HL-60 (cell line): ENCODE measurements around the gene WBP2.

ENCODE experiments used
- CTCF ChIP-seq: IDR thresholded peaks from one replicate; pipeline ENCODE4 v1.5.1; 2011; ENCODE audit warnings: low read length, control low read depth, inconsistent platforms; ENCODE audit not compliant: insufficient read depth
- GABPA ChIP-seq: IDR thresholded peaks from 2 replicates; pipeline ENCODE4 v1.6.1; 2012; ENCODE audit warnings: low read depth
- POLR2AphosphoS5 ChIP-seq: IDR thresholded peaks from 2 replicates; pipeline ENCODE4 v1.6.1; 2012; ENCODE audit warnings: low read depth
- TF ChIP-seq, protein P1 (sequence below): IDR thresholded peaks from 2 replicates; pipeline ENCODE4 v1.6.1; 2012; ENCODE audit warnings: low read depth; ENCODE audit not compliant: insufficient replicate concordance

GRCh38 chr17:75838410-75838809 lies 16.7 kb downstream of the WBP2 start:
- no peak for TF ChIP-seq CTCF
- no peak for TF ChIP-seq POLR2AphosphoS5
- no peak for TF ChIP-seq GABPA
- TF ChIP-seq, protein P1, sequence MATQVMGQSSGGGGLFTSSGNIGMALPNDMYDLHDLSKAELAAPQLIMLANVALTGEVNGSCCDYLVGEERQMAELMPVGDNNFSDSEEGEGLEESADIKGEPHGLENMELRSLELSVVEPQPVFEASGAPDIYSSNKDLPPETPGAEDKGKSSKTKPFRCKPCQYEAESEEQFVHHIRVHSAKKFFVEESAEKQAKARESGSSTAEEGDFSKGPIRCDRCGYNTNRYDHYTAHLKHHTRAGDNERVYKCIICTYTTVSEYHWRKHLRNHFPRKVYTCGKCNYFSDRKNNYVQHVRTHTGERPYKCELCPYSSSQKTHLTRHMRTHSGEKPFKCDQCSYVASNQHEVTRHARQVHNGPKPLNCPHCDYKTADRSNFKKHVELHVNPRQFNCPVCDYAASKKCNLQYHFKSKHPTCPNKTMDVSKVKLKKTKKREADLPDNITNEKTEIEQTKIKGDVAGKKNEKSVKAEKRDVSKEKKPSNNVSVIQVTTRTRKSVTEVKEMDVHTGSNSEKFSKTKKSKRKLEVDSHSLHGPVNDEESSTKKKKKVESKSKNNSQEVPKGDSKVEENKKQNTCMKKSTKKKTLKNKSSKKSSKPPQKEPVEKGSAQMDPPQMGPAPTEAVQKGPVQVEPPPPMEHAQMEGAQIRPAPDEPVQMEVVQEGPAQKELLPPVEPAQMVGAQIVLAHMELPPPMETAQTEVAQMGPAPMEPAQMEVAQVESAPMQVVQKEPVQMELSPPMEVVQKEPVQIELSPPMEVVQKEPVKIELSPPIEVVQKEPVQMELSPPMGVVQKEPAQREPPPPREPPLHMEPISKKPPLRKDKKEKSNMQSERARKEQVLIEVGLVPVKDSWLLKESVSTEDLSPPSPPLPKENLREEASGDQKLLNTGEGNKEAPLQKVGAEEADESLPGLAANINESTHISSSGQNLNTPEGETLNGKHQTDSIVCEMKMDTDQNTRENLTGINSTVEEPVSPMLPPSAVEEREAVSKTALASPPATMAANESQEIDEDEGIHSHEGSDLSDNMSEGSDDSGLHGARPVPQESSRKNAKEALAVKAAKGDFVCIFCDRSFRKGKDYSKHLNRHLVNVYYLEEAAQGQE = no peak
